Left hindlimb (tissue), 1 donor: ENCODE results near the gene KRTAP21-2.
"Not testable (repeated sequence)": the region's sequence is repeated elsewhere in the genome, so short reads cannot be mapped to it uniquely, and the experiment has no call there.

ENCODE experiments used
- DNase-seq: peaks from one replicate; pipeline ENCODE4 v3.0.0-alpha.2; 2018

The KRTAP21-2 gene

GRCh38 chr21:30747159-30747558, at the start of gene KRTAP21-2:
Gene KRTAP21-2 (minus strand): TSS chr21:30747259. CDS start chr21:30747202, 57 bp downstream.
- no peak for DNase-seq

GRCh38 chr21:30793581-30794314, 46.7 kb upstream of the KRTAP21-2 start:
- DNase-seq, result no peak

- DNase-seq, result no peak
These were observed 32.2 kb upstream of the KRTAP21-2 start for GRCh38 chr21:30779249-30779648.

- DNase-seq, result no peak
These were observed 22.8 kb upstream of the KRTAP21-2 start for GRCh38 chr21:30769724-30770431.

- DNase-seq, result no peak
These were observed 13.7 kb upstream of the KRTAP21-2 start for GRCh38 chr21:30760776-30761175.

GRCh38 chr21:30758306-30758705, 11.2 kb upstream of the KRTAP21-2 start:
- no peak for DNase-seq

GRCh38 chr21:30755328-30755727, 8.3 kb upstream of the KRTAP21-2 start, which contains the start of gene KRTAP21-1:
Gene KRTAP21-1 (minus strand): TSS chr21:30755428. CDS start chr21:30755378, 50 bp downstream.
- not testable (repeated sequence) for DNase-seq

- DNase-seq, result no peak
These were observed 6.6 kb downstream of the KRTAP21-2 start for GRCh38 chr21:30740462-30740861.

GRCh38 chr21:30733026-30733425, 14.0 kb downstream of the KRTAP21-2 start:
- no peak for DNase-seq

GRCh38 chr21:30726726-30727125, 20.3 kb downstream of the KRTAP21-2 start:
- DNase-seq, result no peak

- no peak for DNase-seq
These were observed 27.7 kb downstream of the KRTAP21-2 start for GRCh38 chr21:30719401-30719800.

- DNase-seq, result no peak
These were observed 28.7 kb downstream of the KRTAP21-2 start, which contains the start of gene KRTAP21-3 for GRCh38 chr21:30718239-30718909. Gene KRTAP21-3 (minus strand): TSS chr21:30718777. CDS start chr21:30718759, 18 bp downstream.

GRCh38 chr21:30717105-30717504, 30.0 kb downstream of the KRTAP21-2 start:
- DNase-seq, result no peak

GRCh38 chr21:30714946-30715345, 32.1 kb downstream of the KRTAP21-2 start:
- no peak for DNase-seq

- DNase-seq, result no peak
These were observed 32.6 kb downstream of the KRTAP21-2 start for GRCh38 chr21:30714456-30714855.

- no peak for DNase-seq
These were observed 33.3 kb downstream of the KRTAP21-2 start for GRCh38 chr21:30713766-30714165.

- DNase-seq, result no peak
These were observed 36.6 kb downstream of the KRTAP21-2 start for GRCh38 chr21:30710499-30710898.

- DNase-seq, result no peak
These were observed 39.6 kb downstream of the KRTAP21-2 start for GRCh38 chr21:30707409-30707808.
